Measurements from ENCODE around the gene IQCK.

GRCh38 chr16:19709381-19710136, 8.5 kb upstream of the IQCK start:
- no peak for TF ChIP-seq EZH2phosphoT487 (IDR thresholded peaks at IDR 0.05; ENCODE audit: borderline replicate concordance, low read length)
- no peak for TF ChIP-seq CTCF (IDR thresholded peaks at IDR 0.05; ENCODE audit: low read depth, low read length, poor library complexity, severe bottlenecking)

All from DOHH2 (cell line).